Neural cell (in vitro differentiated cells): ENCODE results near the gene SFI1.
"Not testable (repeated sequence)": the region's sequence is repeated elsewhere in the genome, so short reads cannot be mapped to it uniquely, and the experiment has no call there.

Experiments used
- CTCF ChIP-seq: fragments of 450-650 bp; IDR thresholded peaks from 2 replicates; pipeline ENCODE4 v1.5.1; 2014; ENCODE audit warnings: antibody characterized with exemption, mild to moderate bottlenecking, moderate library complexity; ENCODE audit not compliant: poor library complexity, severe bottlenecking
- REST ChIP-seq: IDR thresholded peaks from 2 replicates; pipeline ENCODE4 v1.6.1; 2012; ENCODE audit warnings: borderline replicate concordance

GRCh38 chr22:31486369-31486768 is 10.0 kb upstream of the SFI1 start:
- TF ChIP-seq REST, CTCF: not testable (repeated sequence)
